H4 (cell line): ENCODE data around the gene TRIM63. TPM values are rescaled to one million over a fixed set of nuclear protein-coding genes. Genes with fewer than 3 reads are reported as not detected.

Source experiments
- DNase-seq: peaks from one replicate; pipeline ENCODE4 v3.0.0-alpha.2; 2015; ENCODE audit warnings: low spot score
- total RNA-seq: library from RNA; depleted of rRNA; stranded (reverse); fragments of >200 nt; shearing (Covaris generic); gene quantifications from 2 replicates; pipeline ENCODE4 v1.2.3, GENCODE V29; 2014; rRNA removed

Gene TRIM63
- total RNA-seq, 1 experiment from 2014 or later = not detected

DNA sequence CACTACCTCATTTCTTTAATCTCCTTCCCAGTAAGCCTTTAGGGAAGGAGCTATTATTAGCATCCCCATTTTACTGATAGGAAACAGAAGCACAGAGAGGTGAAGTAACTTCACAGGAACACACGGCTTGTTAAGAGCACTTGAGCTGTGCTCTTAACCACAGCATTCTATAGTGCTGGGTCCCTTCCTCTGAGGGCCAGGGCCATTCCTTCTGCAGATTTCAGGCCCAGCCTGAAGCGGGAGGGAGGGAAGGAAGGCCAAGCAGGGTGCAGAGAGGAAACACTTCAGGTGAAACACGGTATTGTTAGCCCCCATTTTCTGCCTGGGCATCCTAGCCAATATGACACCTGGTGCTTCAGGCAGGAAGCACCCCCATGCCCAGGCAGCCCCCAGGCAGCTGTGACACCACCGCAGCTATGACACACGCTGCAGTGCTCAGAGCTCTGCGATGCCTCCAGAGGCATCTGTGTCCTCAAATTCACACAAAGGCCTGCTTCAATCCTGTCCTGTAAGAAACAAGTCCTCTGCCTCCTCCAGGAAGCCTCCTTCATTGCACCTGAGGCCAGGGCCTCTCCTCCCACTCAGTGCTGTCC lies 50.4 kb downstream of the TRIM63 start:
- no peak for DNase-seq

- no peak for DNase-seq
These were observed 51.0 kb downstream of the TRIM63 start for GRCh38 chr1:26016258-26016952.

DNA sequence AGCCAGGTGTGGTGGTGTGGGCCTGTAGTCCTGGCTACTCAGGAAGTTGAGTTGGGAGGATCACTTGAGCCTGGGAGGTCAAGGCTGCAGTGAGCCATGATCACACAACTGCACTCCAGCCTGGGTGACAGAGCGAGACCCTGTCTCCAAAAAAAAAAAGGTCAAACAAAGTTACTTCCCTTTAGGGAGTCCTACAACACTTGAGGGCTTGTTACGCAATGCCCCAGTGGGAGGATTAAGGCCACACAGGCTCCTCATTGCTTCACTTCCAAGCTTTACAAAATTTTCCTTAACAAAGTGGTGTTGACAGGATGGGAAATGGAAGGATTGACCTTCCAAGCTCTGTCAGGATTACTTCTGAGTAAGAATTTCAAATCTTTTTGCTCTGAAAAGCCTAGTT lies 52.1 kb downstream of the TRIM63 start:
- no peak for DNase-seq

- DNase-seq = no peak
These were observed 53.3 kb downstream of the TRIM63 start for GRCh38 chr1:26014179-26014578.

DNA sequence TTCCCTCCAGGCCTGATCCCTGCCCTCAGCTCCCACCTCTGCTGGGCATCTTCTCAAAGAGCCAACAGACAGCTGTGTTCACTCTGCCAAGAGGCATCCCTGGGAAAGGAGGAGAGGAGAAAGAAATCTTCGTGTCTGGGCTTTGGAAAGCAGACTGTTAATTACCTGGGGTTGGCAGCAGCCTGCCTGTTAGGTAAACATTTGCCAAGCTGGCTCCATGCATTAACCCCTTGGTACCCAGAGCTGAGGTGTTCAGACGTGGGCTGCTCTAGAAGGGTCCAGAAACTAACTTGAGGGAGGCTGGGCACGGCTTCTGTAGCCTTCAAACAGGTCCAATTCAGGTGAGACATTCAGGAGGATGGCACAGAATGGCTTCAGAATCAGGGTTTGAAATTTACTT lies 54.6 kb downstream of the TRIM63 start:
- DNase-seq = no peak

DNA sequence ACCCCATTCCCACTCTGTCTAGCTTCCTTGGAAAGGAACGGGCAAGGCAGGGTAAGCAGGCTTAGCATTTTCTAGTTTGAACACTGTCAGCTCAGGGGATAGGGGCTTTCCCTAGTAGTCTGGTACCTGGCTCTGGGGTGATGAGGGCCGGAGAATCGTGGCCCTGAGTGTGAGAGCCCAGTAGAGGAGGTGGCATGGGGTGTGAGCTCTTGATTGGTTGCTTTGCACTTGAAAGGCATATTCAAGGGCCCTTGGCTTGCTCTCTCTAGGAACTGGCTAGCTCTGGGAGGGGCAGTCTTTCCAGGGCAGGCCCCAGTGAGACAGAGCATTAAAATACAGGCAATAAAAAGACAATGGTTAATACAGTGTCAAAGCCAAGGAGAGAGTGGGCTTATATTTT lies 56.6 kb downstream of the TRIM63 start:
- no peak for DNase-seq

- no peak for DNase-seq
These were observed 57.5 kb downstream of the TRIM63 start for GRCh38 chr1:26009796-26010447.

DNA sequence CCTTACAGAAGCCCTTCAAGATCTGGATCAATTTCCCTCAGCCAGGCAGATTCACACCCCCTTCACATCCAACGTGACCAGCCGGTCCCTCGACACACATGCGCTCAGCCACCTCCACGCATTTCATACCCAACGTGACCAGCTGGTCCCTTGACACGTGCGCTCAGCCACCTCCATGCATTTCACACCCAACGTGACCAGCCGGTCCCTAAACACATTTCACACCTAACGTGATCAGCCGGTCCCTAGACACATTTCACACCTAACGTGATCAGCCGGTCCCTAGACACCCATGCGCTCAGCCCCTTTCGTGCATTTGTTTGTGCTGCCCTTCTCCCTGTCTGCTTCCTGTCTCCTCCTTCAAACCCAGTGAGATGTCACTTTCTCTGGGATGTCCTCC lies 60.7 kb downstream of the TRIM63 start:
- no peak for DNase-seq

- DNase-seq = no peak
These were observed 61.9 kb downstream of the TRIM63 start for GRCh38 chr1:26005434-26006105.

DNA sequence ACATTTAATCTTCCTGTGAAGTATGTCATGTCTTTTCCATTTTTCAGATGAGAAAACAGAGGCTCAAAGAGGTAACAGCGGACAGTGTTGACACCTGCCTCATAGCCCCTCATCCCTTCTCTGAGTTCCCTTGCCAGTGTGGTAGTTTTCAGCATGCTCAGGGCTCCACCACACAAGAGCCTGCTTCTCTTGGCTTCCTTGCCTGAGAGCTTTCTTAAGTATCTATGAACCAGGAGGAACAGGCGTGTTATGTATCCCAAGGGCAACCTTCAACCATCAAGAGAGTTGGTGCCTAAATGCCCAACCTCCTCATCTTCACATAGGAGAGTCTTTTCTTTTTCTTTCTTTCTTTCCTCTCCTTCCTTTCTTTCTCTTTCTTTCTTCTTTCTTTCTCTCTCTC lies 63.7 kb downstream of the TRIM63 start:
- DNase-seq = no peak

- no peak for DNase-seq
These were observed 64.2 kb downstream of the TRIM63 start for GRCh38 chr1:26003262-26003661.

Other genes with a start within 250 kb of the TRIM63 start
- gene MTFR1L, start 247.7 kb downstream of the TRIM63 start, total RNA-seq = 24.4 and 31.7 TPM in 2 replicates
- gene AUNIP, start 208.2 kb downstream of the TRIM63 start, total RNA-seq = 8.7 and 12.4 TPM in 2 replicates
- gene PAQR7, start 191.9 kb downstream of the TRIM63 start, total RNA-seq = 2.8 and 3.2 TPM in 2 replicates
- 204 and 329 TPM in 2 replicates for gene STMN1, start 161.2 kb downstream of the TRIM63 start, total RNA-seq
- gene PAFAH2, start 69.6 kb downstream of the TRIM63 start, total RNA-seq = 5.6 and 8.3 TPM in 2 replicates
- not detected in 2 replicates for gene EXTL1, start 45.9 kb downstream of the TRIM63 start, total RNA-seq
- gene SLC30A2, start 21.5 kb downstream of the TRIM63 start, total RNA-seq = not detected in 2 replicates
- gene PDIK1L, start 44.2 kb upstream of the TRIM63 start, total RNA-seq = 5.7 and 7.3 TPM in 2 replicates
- 0.04 and 0.12 TPM in 2 replicates for gene FAM110D, start 91.4 kb upstream of the TRIM63 start, total RNA-seq
- gene C1orf232, start 101.3 kb upstream of the TRIM63 start, total RNA-seq = not detected in 2 replicates
- 27.4 and 41.0 TPM in 2 replicates for gene ZNF593, start 102.3 kb upstream of the TRIM63 start, total RNA-seq
- gene ZNF593OS, start 104.2 kb upstream of the TRIM63 start, total RNA-seq = not detected in 2 replicates
- not detected in 2 replicates for gene CNKSR1, start 109.9 kb upstream of the TRIM63 start, total RNA-seq
- gene CATSPER4, start 123.0 kb upstream of the TRIM63 start, total RNA-seq = not detected in 2 replicates
- 18.1 and 21.3 TPM in 2 replicates for gene CEP85, start 166.6 kb upstream of the TRIM63 start, total RNA-seq
- gene SH3BGRL3, start 212.5 kb upstream of the TRIM63 start, total RNA-seq = 77.7 and 126 TPM in 2 replicates
- gene UBXN11, start 239.0 kb upstream of the TRIM63 start, total RNA-seq = 0.74 and 3.8 TPM in 2 replicates